ENCODE measurements around the gene SOX8. TPM values are rescaled to one million over a fixed set of nuclear protein-coding genes. Genes with fewer than 3 reads are reported as not detected.

Gene SOX8
- total RNA-seq, 6 experiments from 2014 or later, result 0.05 to 0.07 TPM; not detected in 4

DNA sequence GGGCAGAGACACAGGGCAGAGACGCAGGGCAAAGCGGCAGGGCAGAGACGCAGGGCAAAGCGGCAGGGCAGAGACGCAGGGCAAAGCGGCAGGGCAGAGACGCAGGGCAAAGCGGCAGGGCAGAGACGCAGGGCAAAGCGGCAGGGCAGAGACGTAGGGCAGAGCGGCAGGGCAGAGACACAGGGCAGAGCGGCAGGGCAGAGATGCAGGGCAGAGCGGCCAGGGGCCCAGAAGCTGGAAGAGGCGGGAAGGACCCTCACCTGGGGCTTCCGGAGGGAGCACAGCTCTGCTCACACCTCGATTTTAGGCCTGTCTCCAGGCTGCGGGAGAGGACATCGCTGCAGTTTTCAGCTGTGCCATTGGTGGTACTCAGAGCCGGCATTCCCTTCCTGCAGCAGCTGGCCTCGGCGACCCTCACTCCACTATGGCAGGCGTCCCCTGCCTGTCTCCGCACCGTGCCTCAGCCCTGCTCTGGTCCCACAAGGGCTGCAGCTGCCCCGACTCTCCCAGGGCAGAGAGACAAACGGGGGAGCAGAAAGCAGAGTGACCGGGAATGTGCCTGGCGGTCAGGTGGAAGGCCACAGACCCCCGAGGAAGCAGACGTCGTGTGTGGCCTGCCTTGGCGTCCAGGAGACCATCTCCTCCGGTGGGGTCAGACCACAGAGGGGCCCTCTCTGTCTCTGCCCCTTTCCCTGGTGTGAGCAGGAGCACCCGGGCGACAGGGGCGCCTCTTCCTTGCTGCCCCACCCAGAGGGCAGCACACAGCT lies 29.9 kb downstream of the SOX8 start:
- Mint-ChIP-seq H3K27ac (no peak overlapping the region), H3K4me3 (no peak overlapping the region), H3K27me3 (ENCODE audit: insufficient read depth) (peaks cover 32% of the 10 kb centered on the region)

DNA sequence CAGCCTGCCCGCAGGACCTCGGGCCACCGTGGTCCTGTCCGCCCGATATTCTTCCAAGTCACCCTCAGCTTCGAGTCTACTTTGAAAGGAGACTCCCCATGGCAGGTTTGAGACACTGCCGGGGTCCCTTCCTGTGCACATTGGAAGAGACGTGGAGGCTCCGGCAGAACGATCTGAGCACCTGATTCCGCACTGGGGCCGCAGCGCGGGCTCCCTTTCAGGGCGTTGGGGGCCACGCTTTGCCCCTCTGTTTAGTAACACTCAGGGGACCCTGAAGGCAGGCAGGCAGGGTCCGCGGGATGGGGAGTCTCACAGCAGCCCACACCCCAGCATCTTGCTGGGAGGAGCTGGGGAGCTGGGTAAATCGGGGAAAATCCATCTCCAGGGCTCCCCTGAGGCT lies 30.6 kb downstream of the SOX8 start:
- peaks cover 28% of the 10 kb centered on the region for H3K27me3 Mint-ChIP-seq (ENCODE audit: insufficient read depth)
- H3K9me3 Mint-ChIP-seq, result no peaks in the 10 kb centered on the region
- H3K27ac Mint-ChIP-seq, result no peak overlapping the region
- TF ChIP-seq, protein P1, sequence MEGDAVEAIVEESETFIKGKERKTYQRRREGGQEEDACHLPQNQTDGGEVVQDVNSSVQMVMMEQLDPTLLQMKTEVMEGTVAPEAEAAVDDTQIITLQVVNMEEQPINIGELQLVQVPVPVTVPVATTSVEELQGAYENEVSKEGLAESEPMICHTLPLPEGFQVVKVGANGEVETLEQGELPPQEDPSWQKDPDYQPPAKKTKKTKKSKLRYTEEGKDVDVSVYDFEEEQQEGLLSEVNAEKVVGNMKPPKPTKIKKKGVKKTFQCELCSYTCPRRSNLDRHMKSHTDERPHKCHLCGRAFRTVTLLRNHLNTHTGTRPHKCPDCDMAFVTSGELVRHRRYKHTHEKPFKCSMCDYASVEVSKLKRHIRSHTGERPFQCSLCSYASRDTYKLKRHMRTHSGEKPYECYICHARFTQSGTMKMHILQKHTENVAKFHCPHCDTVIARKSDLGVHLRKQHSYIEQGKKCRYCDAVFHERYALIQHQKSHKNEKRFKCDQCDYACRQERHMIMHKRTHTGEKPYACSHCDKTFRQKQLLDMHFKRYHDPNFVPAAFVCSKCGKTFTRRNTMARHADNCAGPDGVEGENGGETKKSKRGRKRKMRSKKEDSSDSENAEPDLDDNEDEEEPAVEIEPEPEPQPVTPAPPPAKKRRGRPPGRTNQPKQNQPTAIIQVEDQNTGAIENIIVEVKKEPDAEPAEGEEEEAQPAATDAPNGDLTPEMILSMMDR (IDR thresholded peaks at IDR 0.05), result no peak
- no peaks in the 10 kb centered on the region for H3K36me3 Mint-ChIP-seq (ENCODE audit: low read depth)
- H3K4me1 Mint-ChIP-seq (ENCODE audit: low read depth), result no peaks in the 10 kb centered on the region
- H3K4me3 Mint-ChIP-seq, result no peak overlapping the region
- no peak for DNase-seq

More for the DNA sequence above, 29.9 kb downstream of the SOX8 start:
- TF ChIP-seq, protein P1 (IDR thresholded peaks at IDR 0.05), result no peak
- no peak for DNase-seq
- Mint-ChIP-seq H3K36me3 (ENCODE audit: low read depth) (no peaks in the 10 kb centered on the region), H3K9me3 (no peaks in the 10 kb centered on the region), H3K4me1 (ENCODE audit: low read depth) (no peaks in the 10 kb centered on the region)

DNA sequence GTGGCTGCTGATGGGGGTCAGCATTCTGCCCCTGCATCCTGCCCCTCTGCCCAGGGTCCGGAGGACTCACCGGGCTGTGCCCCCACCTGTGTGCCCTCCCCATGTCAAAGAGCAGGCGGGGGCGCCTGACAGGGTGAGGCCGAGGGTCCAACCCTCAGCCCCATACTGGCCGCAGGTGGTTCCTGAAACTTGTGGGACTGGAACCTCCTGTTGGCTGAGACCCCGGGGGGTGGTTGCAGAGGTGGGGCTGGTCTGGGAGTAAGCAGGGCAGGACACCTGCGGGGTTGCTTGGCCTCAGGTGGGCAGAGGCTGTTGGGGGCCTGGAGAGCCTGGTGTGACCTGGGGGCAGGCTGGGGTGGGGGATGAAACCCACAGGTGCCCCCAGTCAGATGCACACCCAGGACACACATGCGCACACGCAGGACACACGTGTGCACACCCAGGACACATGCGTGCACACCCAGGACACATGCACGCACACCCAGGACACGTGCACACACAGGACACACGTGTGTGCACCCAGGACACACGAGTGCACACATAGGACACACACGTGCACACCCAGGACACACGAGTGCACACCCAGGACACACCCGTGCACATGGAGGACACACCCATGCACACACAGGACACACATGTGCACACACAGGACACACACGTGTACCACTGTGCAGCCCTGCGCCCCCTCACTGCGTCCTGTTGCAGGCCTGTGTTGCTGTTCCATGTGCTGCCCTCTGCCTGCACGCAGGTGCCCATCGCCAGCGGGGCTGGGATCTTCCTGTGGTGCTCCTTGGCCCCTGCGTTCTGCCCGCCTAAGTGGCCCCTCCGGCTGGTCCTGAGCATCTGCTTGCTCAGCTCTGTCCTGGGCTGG lies 31.4 kb downstream of the SOX8 start:
- DNase-seq, result no peak
- TF ChIP-seq, protein P1 (IDR thresholded peaks at IDR 0.05), result no peak
- H3K27ac Mint-ChIP-seq, result no peak overlapping the region
- no peaks in the 10 kb centered on the region for H3K4me1 Mint-ChIP-seq (ENCODE audit: low read depth)
- no peaks in the 10 kb centered on the region for H3K36me3 Mint-ChIP-seq (ENCODE audit: low read depth)
- no peak overlapping the region for H3K4me3 Mint-ChIP-seq
- no peaks in the 10 kb centered on the region for H3K9me3 Mint-ChIP-seq
- peaks cover 25% of the 10 kb centered on the region for H3K27me3 Mint-ChIP-seq (ENCODE audit: insufficient read depth)

DNA sequence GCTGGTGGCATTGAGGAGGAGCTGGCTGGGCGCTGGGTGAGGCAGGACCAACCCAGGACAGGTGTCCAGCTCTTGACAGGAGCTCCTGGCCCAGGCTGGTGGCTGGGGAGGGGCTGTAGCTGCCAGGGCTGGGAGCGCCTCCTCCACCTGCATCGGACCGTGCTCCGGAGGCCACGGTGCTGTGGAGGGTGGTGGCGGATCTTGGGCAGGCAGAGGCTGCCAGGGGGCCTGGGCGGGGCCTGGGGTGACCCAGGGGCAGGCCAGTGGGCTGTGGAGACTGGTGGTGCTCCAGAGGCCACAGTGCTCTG lies 32.0 kb downstream of the SOX8 start:
- no peaks in the 10 kb centered on the region for H3K36me3 Mint-ChIP-seq (ENCODE audit: low read depth)
- no peak overlapping the region for H3K4me3 Mint-ChIP-seq
- TF ChIP-seq, protein P1 (IDR thresholded peaks at IDR 0.05), result no peak
- no peak overlapping the region for H3K27ac Mint-ChIP-seq
- no peak for DNase-seq
- no peaks in the 10 kb centered on the region for H3K9me3 Mint-ChIP-seq
- H3K27me3 Mint-ChIP-seq (ENCODE audit: insufficient read depth), result peaks cover 23% of the 10 kb centered on the region
- H3K4me1 Mint-ChIP-seq (ENCODE audit: low read depth), result peaks cover 1% of the 10 kb centered on the region

DNA sequence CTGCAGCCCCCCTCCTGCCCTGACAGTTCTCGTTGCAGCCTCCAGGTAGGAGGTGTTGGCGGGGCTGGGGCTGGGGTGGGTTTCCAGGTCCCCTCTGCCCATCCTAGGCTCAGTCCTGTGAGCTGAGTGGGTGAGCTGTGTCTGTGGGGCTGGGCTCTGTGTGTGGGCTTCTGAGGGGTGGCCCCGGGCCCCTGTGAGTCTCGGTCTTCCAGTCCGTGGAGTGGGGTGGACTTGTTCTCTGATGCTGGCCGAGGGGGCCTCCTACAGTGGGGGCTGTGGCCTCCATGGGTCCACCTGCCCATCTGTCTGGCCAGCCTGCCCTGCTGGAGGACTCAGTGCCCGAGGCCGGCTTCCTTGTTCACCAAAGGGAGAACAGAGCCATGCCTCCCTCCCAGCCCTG lies 32.7 kb downstream of the SOX8 start:
- Mint-ChIP-seq H3K4me3 (no peak overlapping the region), H3K27me3 (ENCODE audit: insufficient read depth) (peaks cover 23% of the 10 kb centered on the region), H3K9me3 (no peaks in the 10 kb centered on the region), H3K4me1 (ENCODE audit: low read depth) (peaks cover 8% of the 10 kb centered on the region), H3K36me3 (ENCODE audit: low read depth) (no peaks in the 10 kb centered on the region), H3K27ac (no peak overlapping the region)
- no peak for DNase-seq
- TF ChIP-seq, protein P1 (IDR thresholded peaks at IDR 0.05), result no peak

Data from HFFc6 (cell line).